GM18502 (cell line): ENCODE results near the gene HMGXB3.

Experiments
- ATAC-seq: cut with Tn5 transposase; IDR thresholded peaks from one replicate; pipeline ENCODE4 v1.9.1; 2021; ENCODE audit warnings: mild to moderate bottlenecking; ENCODE audit not compliant: unreplicated experiment, poor library complexity

HMGXB3 gene

DNA sequence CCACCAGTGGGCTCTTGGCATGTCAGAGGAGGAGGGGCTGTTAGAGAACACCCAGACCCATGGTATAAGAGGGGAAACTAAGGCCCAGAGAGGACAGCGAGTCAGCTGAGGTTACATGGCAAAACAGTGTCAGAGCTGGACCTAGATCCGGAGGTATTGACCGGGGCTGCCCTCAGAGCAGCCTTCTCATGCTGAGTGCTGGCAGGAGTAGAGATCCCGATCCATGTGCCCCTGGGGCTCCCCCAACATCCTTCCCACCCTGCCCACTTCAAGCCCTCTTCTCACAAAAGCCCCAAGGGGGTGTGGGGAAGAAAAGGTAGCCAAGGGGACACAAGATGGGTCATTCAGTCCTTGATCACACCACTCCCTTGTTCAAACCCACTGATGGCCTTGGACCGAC lies 65.9 kb downstream of the HMGXB3 start:
- no peak for ATAC-seq

GRCh38 chr5:150066901-150067396 lies 66.4 kb downstream of the HMGXB3 start:
- ATAC-seq = no peak

DNA sequence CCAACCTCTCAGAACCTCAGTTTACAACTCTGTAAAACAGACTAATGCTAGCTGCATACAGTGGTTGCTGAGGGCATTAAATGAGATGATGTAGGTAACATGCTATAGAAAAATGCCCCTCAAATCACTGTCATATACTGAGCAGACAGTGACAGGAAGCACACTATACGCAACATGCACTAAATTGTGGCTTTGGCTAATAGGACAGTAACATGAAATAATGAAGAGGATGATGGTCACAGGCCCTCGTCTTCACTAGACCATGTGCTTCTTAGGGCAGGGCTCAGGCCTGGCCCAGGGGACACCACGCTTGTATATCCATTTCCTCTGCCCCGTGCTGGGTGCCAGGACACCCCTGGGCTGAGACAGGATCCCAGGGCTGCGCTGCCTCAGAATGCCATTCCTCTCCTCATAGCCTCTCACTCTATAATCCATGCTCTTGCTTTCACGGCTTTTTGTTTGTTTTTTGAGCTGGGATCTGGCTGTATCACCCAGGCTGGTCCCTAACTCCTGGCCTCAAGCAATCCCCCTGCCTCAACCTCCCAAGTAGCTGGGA lies 66.9 kb downstream of the HMGXB3 start:
- no peak for ATAC-seq

GRCh38 chr5:150068071-150068470 lies 67.5 kb downstream of the HMGXB3 start:
- ATAC-seq = no peak

GRCh38 chr5:150068472-150068871 lies 67.9 kb downstream of the HMGXB3 start:
- ATAC-seq = no peak

DNA sequence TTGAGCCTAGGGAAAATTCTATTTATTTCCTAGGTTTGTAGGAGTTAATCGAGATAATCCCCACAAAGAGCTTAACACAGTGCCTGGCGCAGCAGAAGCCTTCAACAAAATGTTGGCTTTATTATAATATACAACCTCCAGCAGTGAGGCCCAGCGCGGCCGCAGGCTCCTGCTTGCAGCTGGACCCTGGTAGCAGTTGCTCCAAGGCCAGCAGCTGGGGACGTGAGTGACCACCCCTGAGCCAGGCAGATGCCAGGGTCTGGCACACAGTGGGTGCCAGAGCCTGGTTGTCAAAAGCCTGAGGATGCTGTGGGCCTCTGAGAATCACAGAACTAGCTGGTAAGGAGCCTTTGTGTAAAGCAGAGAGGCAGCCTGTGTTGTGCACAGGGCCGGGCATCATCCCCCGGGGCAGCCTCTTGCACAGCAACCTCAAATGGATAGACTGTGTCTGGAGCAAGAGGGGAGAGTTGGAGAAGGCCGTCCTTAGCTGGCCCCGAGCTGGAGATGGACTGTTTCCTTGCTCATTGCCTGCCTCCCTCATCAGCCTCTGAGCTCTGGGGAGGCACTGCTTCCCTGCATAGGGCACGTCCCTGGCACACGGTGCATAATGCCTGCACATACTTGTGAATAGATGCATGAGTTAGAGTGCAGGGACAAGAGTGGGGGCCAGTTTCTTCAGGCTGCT lies 68.6 kb downstream of the HMGXB3 start:
- ATAC-seq = no peak

- ATAC-seq = no peak
Measured at GRCh38 chr5:150069672-150070627, 69.4 kb downstream of the HMGXB3 start.

DNA sequence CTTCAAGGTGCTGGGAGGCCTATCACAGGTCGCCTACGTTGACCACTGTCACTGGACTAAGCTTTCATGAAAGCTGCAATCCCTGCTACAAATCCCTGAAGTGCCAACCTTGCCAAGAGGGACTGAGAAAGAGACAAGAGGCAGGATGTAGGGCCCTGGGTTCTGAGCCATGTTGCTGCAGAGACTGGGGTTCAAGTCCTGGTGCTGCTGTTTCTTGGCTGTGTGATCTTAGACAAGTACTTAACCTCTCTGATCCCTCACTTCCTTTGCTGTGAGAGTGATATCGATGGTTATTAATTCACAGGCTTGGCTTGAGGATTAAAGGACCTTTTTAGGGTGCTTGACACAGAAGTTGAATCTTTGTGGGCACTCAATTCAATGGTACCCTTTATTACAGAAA lies 70.3 kb downstream of the HMGXB3 start:
- ATAC-seq = no peak

- no peak for ATAC-seq
Measured at GRCh38 chr5:150073086-150073625, 72.6 kb downstream of the HMGXB3 start.

- no peak for ATAC-seq
Measured at GRCh38 chr5:150073677-150074076, 73.1 kb downstream of the HMGXB3 start.

DNA sequence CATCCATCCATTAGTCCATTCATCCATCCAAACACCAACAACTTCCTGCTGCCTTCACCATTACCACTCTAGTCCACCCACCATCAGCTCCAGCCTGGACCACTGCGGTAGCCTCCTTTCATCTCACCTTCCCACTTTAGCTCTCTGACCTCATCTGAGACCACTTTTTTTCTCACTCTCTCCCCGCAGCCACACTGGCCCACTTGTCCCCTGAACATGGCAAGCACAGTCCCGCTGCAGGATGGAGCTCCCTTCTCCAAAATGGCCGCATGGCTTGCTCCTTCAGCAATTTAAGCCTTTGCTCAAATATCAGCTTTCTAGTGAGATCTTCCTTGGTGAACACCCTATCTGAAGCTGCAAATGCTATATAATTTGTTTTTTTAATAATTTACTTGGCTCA lies 74.7 kb downstream of the HMGXB3 start:
- ATAC-seq = no peak

- ATAC-seq = no peak
Measured at GRCh38 chr5:150075806-150076205, 75.3 kb downstream of the HMGXB3 start.

DNA sequence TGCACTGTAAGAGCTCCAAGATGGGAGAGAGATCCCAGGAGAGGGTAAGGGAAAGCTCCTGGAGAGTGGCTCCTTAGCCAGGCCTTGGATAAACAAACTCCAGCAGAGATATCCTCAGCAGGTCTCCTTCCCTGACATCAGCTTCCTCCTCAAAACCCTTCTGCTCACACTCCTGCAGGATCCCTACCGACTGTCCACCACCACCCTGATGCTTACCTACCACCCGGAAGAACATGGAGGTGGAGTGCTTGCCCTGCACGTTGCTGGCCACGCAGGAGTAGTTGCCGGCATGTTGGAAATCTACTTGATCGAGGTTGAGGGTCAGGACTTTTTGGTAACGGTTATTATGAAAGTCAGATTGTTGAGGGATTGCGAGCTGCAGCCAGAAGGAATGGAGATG lies 76.5 kb downstream of the HMGXB3 start:
- ATAC-seq = no peak

GRCh38 chr5:150077996-150078801 lies 77.7 kb downstream of the HMGXB3 start:
- no peak for ATAC-seq

- ATAC-seq = no peak
Measured at GRCh38 chr5:150078802-150079689, 78.5 kb downstream of the HMGXB3 start.

GRCh38 chr5:150079909-150080461 lies 79.4 kb downstream of the HMGXB3 start:
- ATAC-seq = no peak

- no peak for ATAC-seq
Measured at GRCh38 chr5:150080696-150081435, 80.3 kb downstream of the HMGXB3 start.
